ENCODE measurements around the gene POU4F2. TPM values are rescaled to one million over a fixed set of nuclear protein-coding genes. Genes with fewer than 3 reads are reported as not detected.

POU4F2 gene, protein sequence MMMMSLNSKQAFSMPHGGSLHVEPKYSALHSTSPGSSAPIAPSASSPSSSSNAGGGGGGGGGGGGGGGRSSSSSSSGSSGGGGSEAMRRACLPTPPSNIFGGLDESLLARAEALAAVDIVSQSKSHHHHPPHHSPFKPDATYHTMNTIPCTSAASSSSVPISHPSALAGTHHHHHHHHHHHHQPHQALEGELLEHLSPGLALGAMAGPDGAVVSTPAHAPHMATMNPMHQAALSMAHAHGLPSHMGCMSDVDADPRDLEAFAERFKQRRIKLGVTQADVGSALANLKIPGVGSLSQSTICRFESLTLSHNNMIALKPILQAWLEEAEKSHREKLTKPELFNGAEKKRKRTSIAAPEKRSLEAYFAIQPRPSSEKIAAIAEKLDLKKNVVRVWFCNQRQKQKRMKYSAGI
- not detected for total RNA-seq

DNA sequence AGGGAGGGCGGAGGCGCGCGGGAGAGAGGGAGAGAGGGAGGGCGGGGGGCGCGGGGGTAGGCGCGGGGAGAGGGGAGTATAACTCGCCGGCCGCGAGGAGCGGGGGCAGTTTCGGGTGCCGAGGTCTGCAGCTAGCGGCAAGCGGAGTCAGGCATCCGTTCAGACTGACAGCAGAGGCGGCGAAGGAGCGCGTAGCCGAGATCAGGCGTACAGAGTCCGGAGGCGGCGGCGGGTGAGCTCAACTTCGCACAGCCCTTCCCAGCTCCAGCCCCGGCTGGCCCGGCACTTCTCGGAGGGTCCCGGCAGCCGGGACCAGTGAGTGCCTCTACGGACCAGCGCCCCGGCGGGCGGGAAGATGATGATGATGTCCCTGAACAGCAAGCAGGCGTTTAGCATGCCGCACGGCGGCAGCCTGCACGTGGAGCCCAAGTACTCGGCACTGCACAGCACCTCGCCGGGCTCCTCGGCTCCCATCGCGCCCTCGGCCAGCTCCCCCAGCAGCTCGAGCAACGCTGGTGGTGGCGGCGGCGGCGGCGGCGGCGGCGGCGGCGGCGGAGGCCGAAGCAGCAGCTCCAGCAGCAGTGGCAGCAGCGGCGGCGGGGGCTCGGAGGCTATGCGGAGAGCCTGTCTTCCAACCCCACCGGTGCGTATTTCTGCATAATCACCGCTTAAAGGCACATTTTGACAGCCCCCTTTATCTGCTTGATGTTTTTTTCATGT is at the start of gene POU4F2:
Gene POU4F2, plus strand, starts transcription at position 108 of the 720 bp plus-strand sequence. Its CDS starts 248 bp downstream, at position 356.
- Histone ChIP-seq H3K9me3 (no peaks in the 10 kb centered on the region), H3K4me1 (peaks cover 23% of the 10 kb centered on the region), H3K27me3 (peaks cover 97% of the 10 kb centered on the region), H3K36me3 (no peaks in the 10 kb centered on the region), H3K27ac (no peak within 1 kb of the TSS), H3K4me3 (peak within 1 kb of the TSS; percentile 41)
- 2% methylated on average over 73 of the region's 74 CpGs for WGBS
- peak in 1 of 2 donors; percentile 55 for DNase-seq (ENCODE audit: low spot score in 2 of 2)
- TF ChIP-seq POLR2A (IDR thresholded peaks at IDR 0.05) (no peak), POLR2AphosphoS5 (IDR thresholded peaks at IDR 0.05) (no peak), EP300 (IDR thresholded peaks at IDR 0.05) (no peak)
- TF ChIP-seq, protein P1, sequence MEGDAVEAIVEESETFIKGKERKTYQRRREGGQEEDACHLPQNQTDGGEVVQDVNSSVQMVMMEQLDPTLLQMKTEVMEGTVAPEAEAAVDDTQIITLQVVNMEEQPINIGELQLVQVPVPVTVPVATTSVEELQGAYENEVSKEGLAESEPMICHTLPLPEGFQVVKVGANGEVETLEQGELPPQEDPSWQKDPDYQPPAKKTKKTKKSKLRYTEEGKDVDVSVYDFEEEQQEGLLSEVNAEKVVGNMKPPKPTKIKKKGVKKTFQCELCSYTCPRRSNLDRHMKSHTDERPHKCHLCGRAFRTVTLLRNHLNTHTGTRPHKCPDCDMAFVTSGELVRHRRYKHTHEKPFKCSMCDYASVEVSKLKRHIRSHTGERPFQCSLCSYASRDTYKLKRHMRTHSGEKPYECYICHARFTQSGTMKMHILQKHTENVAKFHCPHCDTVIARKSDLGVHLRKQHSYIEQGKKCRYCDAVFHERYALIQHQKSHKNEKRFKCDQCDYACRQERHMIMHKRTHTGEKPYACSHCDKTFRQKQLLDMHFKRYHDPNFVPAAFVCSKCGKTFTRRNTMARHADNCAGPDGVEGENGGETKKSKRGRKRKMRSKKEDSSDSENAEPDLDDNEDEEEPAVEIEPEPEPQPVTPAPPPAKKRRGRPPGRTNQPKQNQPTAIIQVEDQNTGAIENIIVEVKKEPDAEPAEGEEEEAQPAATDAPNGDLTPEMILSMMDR (IDR thresholded peaks at IDR 0.05): no peak

DNA sequence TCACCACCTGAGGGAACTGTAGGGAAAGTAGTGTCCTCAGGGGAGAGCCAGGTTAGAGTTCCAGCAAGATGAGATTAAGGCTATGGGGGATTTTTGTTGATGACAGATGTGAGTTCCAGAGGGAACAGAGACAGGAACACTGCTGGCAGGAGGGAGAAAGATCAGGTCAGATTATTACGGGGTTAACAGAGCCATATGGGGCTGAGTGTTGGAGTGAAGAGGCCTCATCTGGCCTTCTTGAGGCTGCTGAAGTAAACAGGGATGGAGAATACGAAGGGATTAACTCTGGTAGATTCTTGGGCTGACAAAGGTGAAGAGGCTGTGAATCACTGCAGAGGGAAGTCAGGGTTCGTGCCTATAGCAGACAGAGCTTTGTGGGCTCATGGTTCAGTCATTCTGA is 47.9 kb upstream of the POU4F2 start:
- H3K9me3 ChIP-seq: no peaks in the 10 kb centered on the region
- no peak overlapping the region for H3K27ac ChIP-seq
- H3K36me3 ChIP-seq: no peaks in the 10 kb centered on the region
- H3K4me3 ChIP-seq: no peak overlapping the region
- 71% methylated on average over 3 of the region's 3 CpGs for WGBS
- TF ChIP-seq POLR2A (IDR thresholded peaks at IDR 0.05): no peak
- TF ChIP-seq EP300 (IDR thresholded peaks at IDR 0.05): no peak
- TF ChIP-seq, protein P1 (IDR thresholded peaks at IDR 0.05): no peak
- TF ChIP-seq POLR2AphosphoS5 (IDR thresholded peaks at IDR 0.05): no peak
- no peaks in the 10 kb centered on the region for H3K27me3 ChIP-seq
- DNase-seq (ENCODE audit: low spot score in 2 of 2): no peak
- H3K4me1 ChIP-seq: no peaks in the 10 kb centered on the region

DNA sequence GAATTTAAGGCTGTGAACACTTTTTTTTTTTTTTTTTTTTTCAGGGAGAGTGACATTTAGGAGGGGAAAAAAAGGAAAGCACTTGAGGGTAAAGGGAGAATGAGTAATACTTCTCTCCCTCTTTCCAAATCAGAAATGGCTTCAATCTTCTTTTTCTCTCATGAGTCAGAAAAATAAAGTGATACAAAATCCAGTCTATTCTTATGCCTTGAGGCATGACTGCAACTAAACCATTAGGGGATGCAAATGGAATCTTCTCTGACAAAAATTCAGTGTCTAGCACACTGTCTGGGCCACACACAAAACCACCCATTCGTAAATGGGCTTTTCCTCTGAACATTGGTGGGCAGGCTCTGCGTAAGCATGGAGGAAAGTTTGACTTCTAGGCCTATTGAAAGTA is 46.7 kb upstream of the POU4F2 start:
- Histone ChIP-seq H3K27me3 (no peaks in the 10 kb centered on the region), H3K36me3 (no peaks in the 10 kb centered on the region), H3K27ac (no peak overlapping the region), H3K4me3 (no peak overlapping the region), H3K4me1 (no peaks in the 10 kb centered on the region), H3K9me3 (no peaks in the 10 kb centered on the region)
- WGBS: 70% methylated on average over 2 of the region's 2 CpGs
- DNase-seq (ENCODE audit: low spot score in 2 of 2): no peak
- TF ChIP-seq POLR2A (IDR thresholded peaks at IDR 0.05): no peak
- TF ChIP-seq EP300 (IDR thresholded peaks at IDR 0.05): no peak
- TF ChIP-seq POLR2AphosphoS5 (IDR thresholded peaks at IDR 0.05): no peak
- TF ChIP-seq, protein P1 (IDR thresholded peaks at IDR 0.05): no peak

DNA sequence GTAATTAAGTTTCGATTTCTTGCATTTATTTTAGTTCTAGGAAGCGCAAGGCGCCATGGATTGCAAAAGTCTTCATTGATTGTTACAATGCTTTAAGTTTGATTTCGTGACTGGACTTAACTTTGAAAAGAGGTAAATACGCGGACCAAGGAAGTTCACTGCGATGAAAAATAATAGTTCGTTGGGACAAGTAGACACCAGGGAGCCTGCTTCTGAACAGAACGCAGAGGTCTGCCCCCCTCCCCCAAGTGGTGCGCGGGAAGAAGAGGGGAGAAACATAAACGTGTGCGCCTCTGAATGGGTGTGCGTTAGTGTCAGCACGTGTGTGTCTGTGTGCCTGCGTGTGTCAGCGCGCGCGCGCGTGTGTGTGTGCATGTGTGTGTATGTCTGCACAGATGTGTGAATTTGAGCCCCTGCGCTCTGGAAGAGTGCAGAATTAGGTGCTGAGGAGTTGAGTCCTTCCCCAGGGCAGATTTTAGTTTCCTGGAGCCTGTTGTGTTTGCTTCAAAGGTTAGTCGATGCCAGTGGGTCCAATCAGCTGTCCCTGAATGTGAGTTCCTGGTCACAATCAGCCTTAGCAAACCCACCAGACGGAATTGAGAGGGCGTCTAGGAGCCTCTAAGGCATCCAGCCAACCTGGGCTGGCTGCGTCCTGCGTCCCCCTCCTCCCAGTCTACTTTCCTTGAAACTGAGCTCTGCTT is 5.8 kb upstream of the POU4F2 start:
- DNase-seq (ENCODE audit: low spot score in 2 of 2): no peak
- WGBS: 12% methylated on average over 24 of the region's 28 CpGs
- H3K27ac ChIP-seq: no peak overlapping the region

More for the DNA sequence above, 5.8 kb upstream of the POU4F2 start:
- H3K4me3 ChIP-seq: no peak overlapping the region
- peaks cover 70% of the 10 kb centered on the region for H3K27me3 ChIP-seq
- H3K9me3 ChIP-seq: no peaks in the 10 kb centered on the region
- TF ChIP-seq, protein P1 (IDR thresholded peaks at IDR 0.05): no peak
- no peak for TF ChIP-seq POLR2AphosphoS5 (IDR thresholded peaks at IDR 0.05)
- H3K36me3 ChIP-seq: no peaks in the 10 kb centered on the region
- H3K4me1 ChIP-seq: no peaks in the 10 kb centered on the region
